ENCODE measurements around the gene TMPRSS3.

Gene TMPRSS3

DNA sequence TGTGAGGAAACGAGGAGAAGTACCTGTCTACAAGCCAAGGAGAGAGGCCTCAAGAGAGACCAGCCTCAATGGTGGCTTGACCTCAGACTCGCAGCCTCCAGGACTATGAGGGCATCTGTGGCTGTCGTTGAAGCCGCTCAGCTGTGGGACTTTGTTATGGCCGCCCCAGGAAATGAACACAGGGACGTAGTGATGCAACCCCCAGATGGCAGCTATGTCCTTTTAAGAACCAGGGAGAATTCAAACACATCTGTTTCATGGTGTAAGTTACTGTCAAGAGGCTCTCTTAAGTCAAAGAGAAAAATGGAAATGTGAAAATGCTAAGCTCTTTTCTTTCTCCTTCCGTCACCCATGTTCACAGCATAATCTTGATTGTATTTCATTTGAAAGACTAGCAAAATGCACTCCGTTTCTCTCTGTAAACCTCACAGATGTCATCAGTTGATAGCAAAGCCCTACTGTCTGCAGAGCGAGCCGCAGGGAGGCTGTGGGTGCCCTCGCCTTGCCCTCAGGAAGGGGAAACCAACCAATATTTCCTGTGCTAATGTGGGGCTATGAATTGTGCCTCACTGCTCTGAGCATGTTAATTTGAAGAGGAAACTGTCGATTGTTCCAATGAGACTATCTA lies 29.2 kb upstream of the TMPRSS3 start:
- Histone ChIP-seq H3K4me1 (ENCODE audit: insufficient read depth, low read length, poor library complexity, severe bottlenecking) (peaks cover 74% of the 10 kb centered on the region), H3K9me2 (replicated peaks; ENCODE audit: low read depth, low read length) (no peaks in the 10 kb centered on the region), H3K9ac (ENCODE audit: low read depth, low read length, poor library complexity, severe bottlenecking) (peak overlapping the region; percentile 87), H3K27me3 (ENCODE audit: insufficient read depth, low read length, poor library complexity, severe bottlenecking) (no peaks in the 10 kb centered on the region), H3K9me3 (ENCODE audit: insufficient read depth, low read depth, low read length) (peaks cover 10% of the 10 kb centered on the region), H4K20me1 (ENCODE audit: insufficient read depth, low read length, poor library complexity, severe bottlenecking) (no peaks in the 10 kb centered on the region), H2AFZ (ENCODE audit: low read length) (no peak overlapping the region), H3K4me2 (ENCODE audit: low read depth, low read length, poor library complexity, severe bottlenecking) (peak overlapping the region; percentile 91), H3K4me3 (ENCODE audit: low read length, poor library complexity, severe bottlenecking) (peak overlapping the region; percentile 69), H3K36me3 (ENCODE audit: insufficient read depth, low read length) (peaks cover 8% of the 10 kb centered on the region; the same call in 1 of the 2 replicates), H3K79me2 (ENCODE audit: insufficient read depth, low read length) (0 out of 2 replicates have a peak, but pooled peaks cover 5% of the 10 kb centered on the region), H3F3A (ENCODE audit: low read depth) (peaks cover 24% of the 10 kb centered on the region)
- no peak; the same call in 1 of the 2 replicates for TF ChIP-seq EZH2phosphoT487 (IDR thresholded peaks at IDR 0.05; ENCODE audit: borderline replicate concordance)
- TF ChIP-seq, protein P1, sequence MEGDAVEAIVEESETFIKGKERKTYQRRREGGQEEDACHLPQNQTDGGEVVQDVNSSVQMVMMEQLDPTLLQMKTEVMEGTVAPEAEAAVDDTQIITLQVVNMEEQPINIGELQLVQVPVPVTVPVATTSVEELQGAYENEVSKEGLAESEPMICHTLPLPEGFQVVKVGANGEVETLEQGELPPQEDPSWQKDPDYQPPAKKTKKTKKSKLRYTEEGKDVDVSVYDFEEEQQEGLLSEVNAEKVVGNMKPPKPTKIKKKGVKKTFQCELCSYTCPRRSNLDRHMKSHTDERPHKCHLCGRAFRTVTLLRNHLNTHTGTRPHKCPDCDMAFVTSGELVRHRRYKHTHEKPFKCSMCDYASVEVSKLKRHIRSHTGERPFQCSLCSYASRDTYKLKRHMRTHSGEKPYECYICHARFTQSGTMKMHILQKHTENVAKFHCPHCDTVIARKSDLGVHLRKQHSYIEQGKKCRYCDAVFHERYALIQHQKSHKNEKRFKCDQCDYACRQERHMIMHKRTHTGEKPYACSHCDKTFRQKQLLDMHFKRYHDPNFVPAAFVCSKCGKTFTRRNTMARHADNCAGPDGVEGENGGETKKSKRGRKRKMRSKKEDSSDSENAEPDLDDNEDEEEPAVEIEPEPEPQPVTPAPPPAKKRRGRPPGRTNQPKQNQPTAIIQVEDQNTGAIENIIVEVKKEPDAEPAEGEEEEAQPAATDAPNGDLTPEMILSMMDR (conservative IDR thresholded peaks at IDR 0.05; ENCODE audit: low read length) = no peak

DNA sequence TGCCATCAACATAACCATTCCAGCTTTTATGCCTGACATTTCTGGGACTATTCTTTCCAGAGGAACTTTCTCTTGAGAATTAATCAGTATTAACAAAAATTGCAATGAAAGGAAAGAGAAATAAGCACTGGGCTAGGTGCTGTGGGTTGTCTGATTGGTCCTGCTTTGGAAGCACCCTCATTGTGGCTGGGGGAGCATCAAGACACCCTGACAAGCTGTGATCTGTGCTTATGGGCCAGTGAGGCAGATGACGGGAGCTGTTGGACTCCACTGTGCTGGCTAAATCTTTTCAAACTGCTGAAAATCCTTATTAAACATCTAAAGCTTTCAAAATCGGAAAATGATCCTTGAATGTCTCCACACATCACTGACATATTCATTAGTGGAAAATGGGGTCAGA lies 27.8 kb upstream of the TMPRSS3 start:
- Histone ChIP-seq H3K36me3 (ENCODE audit: insufficient read depth, low read length) (peaks cover 21% of the 10 kb centered on the region; the same call in 1 of the 2 replicates), H3K9me3 (ENCODE audit: insufficient read depth, low read depth, low read length) (peaks cover 15% of the 10 kb centered on the region), H4K20me1 (ENCODE audit: insufficient read depth, low read length, poor library complexity, severe bottlenecking) (no peaks in the 10 kb centered on the region), H3K4me2 (ENCODE audit: low read depth, low read length, poor library complexity, severe bottlenecking) (peak overlapping the region; percentile 91), H3K4me3 (ENCODE audit: low read length, poor library complexity, severe bottlenecking) (peak overlapping the region; percentile 69), H3K9ac (ENCODE audit: low read depth, low read length, poor library complexity, severe bottlenecking) (peak overlapping the region; percentile 87), H3K9me2 (replicated peaks; ENCODE audit: low read depth, low read length) (no peaks in the 10 kb centered on the region), H3K79me2 (ENCODE audit: insufficient read depth, low read length) (0 out of 2 replicates have a peak, but pooled peaks cover 5% of the 10 kb centered on the region), H3K27me3 (ENCODE audit: insufficient read depth, low read length, poor library complexity, severe bottlenecking) (no peaks in the 10 kb centered on the region), H3F3A (ENCODE audit: low read depth) (peaks cover 24% of the 10 kb centered on the region), H3K4me1 (ENCODE audit: insufficient read depth, low read length, poor library complexity, severe bottlenecking) (peaks cover 74% of the 10 kb centered on the region), H2AFZ (ENCODE audit: low read length) (no peak overlapping the region)
- TF ChIP-seq, protein P1 (conservative IDR thresholded peaks at IDR 0.05; ENCODE audit: low read length) = no peak
- TF ChIP-seq EZH2phosphoT487 (IDR thresholded peaks at IDR 0.05; ENCODE audit: borderline replicate concordance) = no peak

DNA sequence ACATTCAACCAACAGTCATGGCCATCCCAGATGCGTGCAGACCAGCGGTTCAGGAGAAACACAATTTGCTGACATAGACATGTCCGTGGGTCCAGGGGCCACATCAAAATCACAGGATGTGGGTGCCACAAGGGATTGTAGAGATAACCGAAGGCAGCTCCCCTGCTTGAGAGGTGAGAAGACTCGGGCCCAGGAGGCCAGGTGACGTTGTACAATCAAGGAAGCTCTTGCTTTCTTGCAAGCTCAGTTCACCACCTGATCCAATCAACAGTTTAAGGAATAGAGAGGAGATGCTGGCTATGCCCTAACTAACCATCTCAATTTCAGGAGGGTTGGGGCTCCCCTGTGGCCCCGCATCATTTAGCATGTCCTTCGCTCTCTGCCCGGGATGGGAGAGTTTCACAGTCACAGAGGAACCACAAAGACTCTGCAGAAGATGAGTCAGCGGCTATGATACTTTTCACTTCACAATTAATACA lies 27.4 kb upstream of the TMPRSS3 start:
- peak overlapping the region; percentile 69 for H3K4me3 ChIP-seq (ENCODE audit: low read length, poor library complexity, severe bottlenecking)
- H3K36me3 ChIP-seq (ENCODE audit: insufficient read depth, low read length) = peaks cover 26% of the 10 kb centered on the region; the same call in 1 of the 2 replicates
- H3K9ac ChIP-seq (ENCODE audit: low read depth, low read length, poor library complexity, severe bottlenecking) = peak overlapping the region; percentile 87
- no peaks in the 10 kb centered on the region for H3K9me2 ChIP-seq (replicated peaks; ENCODE audit: low read depth, low read length)
- H3K79me2 ChIP-seq (ENCODE audit: insufficient read depth, low read length) = 0 out of 2 replicates have a peak, but pooled peaks cover 5% of the 10 kb centered on the region
- peaks cover 74% of the 10 kb centered on the region for H3K4me1 ChIP-seq (ENCODE audit: insufficient read depth, low read length, poor library complexity, severe bottlenecking)
- no peaks in the 10 kb centered on the region for H3K27me3 ChIP-seq (ENCODE audit: insufficient read depth, low read length, poor library complexity, severe bottlenecking)
- peaks cover 15% of the 10 kb centered on the region for H3K9me3 ChIP-seq (ENCODE audit: insufficient read depth, low read depth, low read length)
- no peak overlapping the region for H2AFZ ChIP-seq (ENCODE audit: low read length)
- H3K4me2 ChIP-seq (ENCODE audit: low read depth, low read length, poor library complexity, severe bottlenecking) = peak overlapping the region; percentile 91
- H3F3A ChIP-seq (ENCODE audit: low read depth) = peaks cover 24% of the 10 kb centered on the region
- H4K20me1 ChIP-seq (ENCODE audit: insufficient read depth, low read length, poor library complexity, severe bottlenecking) = no peaks in the 10 kb centered on the region
- TF ChIP-seq, protein P1 (conservative IDR thresholded peaks at IDR 0.05; ENCODE audit: low read length) = no peak
